OCI-LY3 (cell line): Measurements from ENCODE around the gene GFOD1.

Experiments used
- CTCF ChIP-seq: fragments of 200-600, 300-600 bp; sonication (generic); IDR thresholded peaks from 2 replicates; pipeline ENCODE4 v1.5.1; 2014; ENCODE audit warnings: antibody characterized with exemption, low read length, low read depth
- EZH2phosphoT487 ChIP-seq: fragments of 200-600 bp; shearing (Covaris generic); IDR thresholded peaks from 2 replicates; pipeline ENCODE4 v1.6.1; 2018; ENCODE audit warnings: antibody characterized with exemption, mixed run types, low read depth

DNA sequence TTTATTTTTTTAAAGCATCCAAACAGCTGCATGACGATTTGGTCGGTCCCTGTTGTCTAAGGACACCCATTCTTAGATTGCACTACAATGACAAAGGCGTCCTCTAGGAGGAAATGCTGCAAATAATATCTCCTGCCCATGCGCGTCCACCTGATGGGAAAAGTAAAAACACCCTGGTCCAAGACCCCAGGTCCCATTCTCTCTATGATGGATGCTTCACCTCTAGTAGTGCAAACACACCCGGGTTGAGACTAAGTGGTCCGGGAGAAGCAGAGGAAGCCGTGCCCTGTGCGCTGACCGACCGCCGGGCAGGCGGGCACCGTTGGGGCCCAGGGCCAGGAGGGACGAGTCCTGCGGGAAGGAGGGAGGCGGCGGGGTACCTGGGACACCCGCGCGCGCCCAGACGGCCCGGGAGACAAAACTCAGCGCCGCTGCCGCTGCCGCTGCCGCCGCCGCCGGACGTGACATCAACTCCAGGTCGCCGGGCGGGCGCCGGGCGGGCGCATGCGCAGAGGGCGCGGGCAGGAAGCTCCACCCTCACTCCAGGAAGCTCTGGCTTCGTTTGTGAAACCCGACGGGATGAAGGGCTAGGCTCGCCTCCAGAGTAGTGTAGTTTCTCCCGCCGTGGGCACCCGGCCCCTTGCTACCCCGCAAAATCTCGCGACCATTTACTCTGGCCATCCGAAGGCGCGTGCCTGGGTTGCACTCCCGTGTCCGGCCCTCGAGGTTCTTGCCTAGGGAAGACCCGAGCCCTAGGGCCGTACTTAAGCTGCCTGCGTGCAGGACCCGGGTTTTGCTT is 159.1 kb downstream of the GFOD1 start, which contains the start of gene TBC1D7:
- no peak for TF ChIP-seq CTCF
- TF ChIP-seq EZH2phosphoT487: no peak
